Astrocyte (in vitro differentiated cells and primary cell): ENCODE measurements around the gene REP15. TPM values are rescaled to one million over a fixed set of nuclear protein-coding genes. Genes with fewer than 3 reads are reported as not detected.

Experiments
- DNase-seq: peaks from one replicate; pipeline ENCODE4 v3.0.0-alpha.2; 2010; ENCODE audit warnings: low read depth
- FAIRE-seq: peaks from 2 replicates; lab custom pipeline; 2011; peaks lifted over from hg19 to GRCh38; lab: Jason Lieb, UNC
- H2AFZ ChIP-seq: 2 replicates; pipeline ENCODE4 v1.6.0; 2012; ENCODE audit warnings: low read depth, low read length, inconsistent platforms
- H3K27ac ChIP-seq: 2 replicates; pipeline ENCODE4 v1.5.1; 2011; ENCODE audit warnings: low read depth, low read length, inconsistent platforms
- H3K27me3 ChIP-seq: 2 replicates; pipeline ENCODE4 v1.6.0; 2011; ENCODE audit warnings: low read length, inconsistent platforms; ENCODE audit not compliant: insufficient read depth
- H3K36me3 ChIP-seq: 2 replicates; pipeline ENCODE4 v1.5.1; 2011; ENCODE audit warnings: low read length, inconsistent platforms; ENCODE audit not compliant: insufficient read depth
- H3K4me1 ChIP-seq: 2 replicates; pipeline ENCODE4 v1.5.1; 2011; ENCODE audit warnings: low read length, inconsistent platforms; ENCODE audit not compliant: insufficient read depth
- H3K4me2 ChIP-seq: 2 replicates; pipeline ENCODE4 v1.6.0; 2012; ENCODE audit warnings: low read length, inconsistent platforms
- H3K4me3 ChIP-seq: 2 replicates; pipeline ENCODE4 v1.5.1; 2011; ENCODE audit warnings: low read depth, mild to moderate bottlenecking, low read length, inconsistent platforms; ENCODE audit not compliant: insufficient read depth
- H3K79me2 ChIP-seq: 2 replicates; pipeline ENCODE4 v1.6.0; 2012; ENCODE audit warnings: mild to moderate bottlenecking, low read length, inconsistent platforms; ENCODE audit not compliant: insufficient read depth
- H3K9ac ChIP-seq: 2 replicates; pipeline ENCODE4 v1.6.0; 2012; ENCODE audit warnings: mild to moderate bottlenecking, low read length, inconsistent platforms
- H3K9me3 ChIP-seq: 2 replicates; pipeline ENCODE4 v1.5.1; 2012; ENCODE audit warnings: low read depth, mild to moderate bottlenecking, low read length, inconsistent platforms; ENCODE audit not compliant: insufficient read depth
- H4K20me1 ChIP-seq: 2 replicates; pipeline ENCODE4 v1.6.0; 2012; ENCODE audit warnings: low read length, inconsistent platforms; ENCODE audit not compliant: insufficient read depth
- H3K27ac Mint-ChIP-seq: one replicate; pipeline ENCODE4 v1.8.0; 2021; ENCODE audit warnings: mild to moderate bottlenecking, mixed read lengths; ENCODE audit not compliant: unreplicated experiment
- H3K27me3 Mint-ChIP-seq: one replicate; pipeline ENCODE4 v1.8.0; 2021; ENCODE audit warnings: low read depth, mixed read lengths; ENCODE audit not compliant: unreplicated experiment
- H3K36me3 Mint-ChIP-seq: one replicate; pipeline ENCODE4 v1.8.0; 2021; ENCODE audit warnings: low read depth, mixed read lengths; ENCODE audit not compliant: unreplicated experiment
- H3K4me1 Mint-ChIP-seq: one replicate; pipeline ENCODE4 v1.8.0; 2021; ENCODE audit warnings: low read depth, mixed read lengths; ENCODE audit not compliant: unreplicated experiment
- H3K4me3 Mint-ChIP-seq: one replicate; pipeline ENCODE4 v1.8.0; 2021; ENCODE audit warnings: mild to moderate bottlenecking, moderate library complexity, mixed read lengths; ENCODE audit not compliant: unreplicated experiment
- H3K9me3 Mint-ChIP-seq: one replicate; pipeline ENCODE4 v1.8.0; 2021; ENCODE audit warnings: mild to moderate bottlenecking, mixed read lengths; ENCODE audit not compliant: unreplicated experiment
- CTCF ChIP-seq: IDR thresholded peaks from 2 replicates; pipeline ENCODE4 v1.5.1; 2011; ENCODE audit warnings: low read depth, mild to moderate bottlenecking, inconsistent platforms, low read length, moderate library complexity; ENCODE audit not compliant: insufficient read depth
- EZH2 ChIP-seq: IDR thresholded peaks from 2 replicates; pipeline ENCODE4 v1.6.1; 2012; ENCODE audit warnings: mild to moderate bottlenecking, low read length, inconsistent platforms; ENCODE audit not compliant: insufficient read depth
- total RNA-seq: library from RNA; stranded (reverse); gene quantifications from 2 replicates; pipeline ENCODE4 v1.2.1, GENCODE V29; 2021

Gene REP15
- total RNA-seq, 1 donor from 2014 or later = 3.8 TPM

- Mint-ChIP-seq H3K9me3 (no peaks in the 10 kb centered on the region), H3K4me1 (no peaks in the 10 kb centered on the region), H3K27me3 (no peaks in the 10 kb centered on the region), H3K27ac (no peak overlapping the region), H3K4me3 (no peak overlapping the region), H3K36me3 (peaks cover 20% of the 10 kb centered on the region)
- H3K4me1 ChIP-seq = no peaks in the 10 kb centered on the region
- H2AFZ ChIP-seq = no peak overlapping the region
- H3K79me2 ChIP-seq = no peaks in the 10 kb centered on the region
- peaks cover 40% of the 10 kb centered on the region for H3K36me3 ChIP-seq
- H4K20me1 ChIP-seq = no peaks in the 10 kb centered on the region
- H3K9me3 ChIP-seq = no peaks in the 10 kb centered on the region
- no peaks in the 10 kb centered on the region for H3K27me3 ChIP-seq
- no peak overlapping the region for H3K4me3 ChIP-seq
- H3K4me2 ChIP-seq = no peak overlapping the region
- DNase-seq = no peak
- no peak overlapping the region for H3K27ac ChIP-seq
- no peak for TF ChIP-seq CTCF
- TF ChIP-seq EZH2 = no peak
- no peak overlapping the region for H3K9ac ChIP-seq
- FAIRE-seq = no peak
These were observed 523 bp upstream of the REP15 start for GRCh38 chr12:27695556-27696292.

GRCh38 chr12:27696864-27697564 is 767 bp downstream of the REP15 start:
- H3K9me3 ChIP-seq = no peaks in the 10 kb centered on the region
- no peaks in the 10 kb centered on the region for H3K27me3 Mint-ChIP-seq
- no peaks in the 10 kb centered on the region for H3K4me1 ChIP-seq
- no peak for DNase-seq
- no peak overlapping the region for H3K4me2 ChIP-seq
- H3K9me3 Mint-ChIP-seq = no peaks in the 10 kb centered on the region
- H4K20me1 ChIP-seq = no peaks in the 10 kb centered on the region
- no peak overlapping the region for H2AFZ ChIP-seq
- H3K79me2 ChIP-seq = no peaks in the 10 kb centered on the region
- H3K9ac ChIP-seq = no peak overlapping the region
- no peaks in the 10 kb centered on the region for H3K27me3 ChIP-seq
- H3K27ac ChIP-seq = no peak overlapping the region
- H3K36me3 Mint-ChIP-seq = peaks cover 19% of the 10 kb centered on the region
- peaks cover 34% of the 10 kb centered on the region for H3K36me3 ChIP-seq
- H3K4me1 Mint-ChIP-seq = no peaks in the 10 kb centered on the region
- no peak overlapping the region for H3K4me3 ChIP-seq
- H3K4me3 Mint-ChIP-seq = no peak overlapping the region
- TF ChIP-seq CTCF (no peak), EZH2 (no peak)
- no peak for FAIRE-seq
- no peak overlapping the region for H3K27ac Mint-ChIP-seq
